HG03565 (cell line): Measurements from ENCODE around the gene ZC3HAV1L.
"Not testable (repeated sequence)": the region's sequence is repeated elsewhere in the genome, so short reads cannot be mapped to it uniquely, and the experiment has no call there.

Source experiments
- ATAC-seq: cut with Tn5 transposase; IDR thresholded peaks from one replicate; pipeline ENCODE4 v1.9.1; 2021; ENCODE audit warnings: mild to moderate bottlenecking, moderate library complexity; ENCODE audit not compliant: unreplicated experiment

ZC3HAV1L gene

GRCh38 chr7:139054656-139055055, 18.8 kb upstream of the ZC3HAV1L start:
- ATAC-seq: not testable (repeated sequence)

GRCh38 chr7:139054101-139054500, 18.3 kb upstream of the ZC3HAV1L start:
- ATAC-seq: no peak

GRCh38 chr7:139051655-139052054, 15.8 kb upstream of the ZC3HAV1L start:
- no peak for ATAC-seq

- ATAC-seq: no peak
Measured at GRCh38 chr7:139049936-139050335, 14.1 kb upstream of the ZC3HAV1L start.

GRCh38 chr7:139049111-139049510, 13.3 kb upstream of the ZC3HAV1L start:
- ATAC-seq: no peak

- no peak for ATAC-seq
Measured at GRCh38 chr7:139047970-139048369, 12.1 kb upstream of the ZC3HAV1L start.

- no peak for ATAC-seq
Measured at GRCh38 chr7:139046143-139046542, 10.3 kb upstream of the ZC3HAV1L start.

- ATAC-seq: no peak
Measured at GRCh38 chr7:139044813-139045794, 9.3 kb upstream of the ZC3HAV1L start.

GRCh38 chr7:139043823-139044812, 8.3 kb upstream of the ZC3HAV1L start:
- peak; percentile 42 for ATAC-seq

GRCh38 chr7:139041378-139042085, 5.7 kb upstream of the ZC3HAV1L start:
- ATAC-seq: no peak

GRCh38 chr7:139038691-139039090, 2.8 kb upstream of the ZC3HAV1L start:
- no peak for ATAC-seq

- ATAC-seq: no peak
Measured at GRCh38 chr7:139036901-139037300, 1.1 kb upstream of the ZC3HAV1L start.

GRCh38 chr7:139034855-139035585, 822 bp downstream of the ZC3HAV1L start:
- peak; percentile 25 for ATAC-seq

GRCh38 chr7:139034336-139034735, 1.5 kb downstream of the ZC3HAV1L start:
- ATAC-seq: no peak

GRCh38 chr7:139033346-139034114, 2.3 kb downstream of the ZC3HAV1L start:
- no peak for ATAC-seq

GRCh38 chr7:139032473-139032872, 3.4 kb downstream of the ZC3HAV1L start:
- ATAC-seq: no peak

GRCh38 chr7:139029353-139029752, 6.5 kb downstream of the ZC3HAV1L start:
- no peak for ATAC-seq

GRCh38 chr7:139026551-139026950, 9.3 kb downstream of the ZC3HAV1L start:
- ATAC-seq: no peak

- not testable (repeated sequence) for ATAC-seq
Measured at GRCh38 chr7:139025861-139026260, 10.0 kb downstream of the ZC3HAV1L start.
